Measurements from ENCODE around the gene CEP85L.

The CEP85L gene

GRCh38 chr6:118535176-118535844, 116.1 kb downstream of the CEP85L start:
- DNase-seq, result no peak

GRCh38 chr6:118530942-118531341, 120.4 kb downstream of the CEP85L start:
- DNase-seq, result no peak

GRCh38 chr6:118529756-118530155, 121.6 kb downstream of the CEP85L start:
- DNase-seq, result no peak

DNA sequence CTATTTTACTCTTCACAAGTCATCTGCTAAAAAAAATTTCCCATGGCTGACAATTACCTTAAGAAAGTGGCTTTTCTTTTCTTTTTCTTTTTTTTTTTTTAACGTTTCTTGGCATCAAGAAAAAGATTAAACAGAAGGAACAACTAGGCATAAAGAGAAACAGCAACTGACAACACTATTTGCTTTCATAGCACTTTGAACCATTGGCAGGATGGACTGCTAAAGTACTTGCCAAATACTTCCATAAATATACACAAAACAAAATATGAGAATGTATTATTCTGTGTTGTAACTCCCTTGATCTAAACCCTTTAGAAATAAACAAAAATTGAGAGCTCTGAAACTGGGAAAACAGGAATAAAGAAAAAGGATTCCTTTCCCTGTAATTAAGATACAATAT, 123.3 kb downstream of the CEP85L start:
- no peak for DNase-seq

DNA sequence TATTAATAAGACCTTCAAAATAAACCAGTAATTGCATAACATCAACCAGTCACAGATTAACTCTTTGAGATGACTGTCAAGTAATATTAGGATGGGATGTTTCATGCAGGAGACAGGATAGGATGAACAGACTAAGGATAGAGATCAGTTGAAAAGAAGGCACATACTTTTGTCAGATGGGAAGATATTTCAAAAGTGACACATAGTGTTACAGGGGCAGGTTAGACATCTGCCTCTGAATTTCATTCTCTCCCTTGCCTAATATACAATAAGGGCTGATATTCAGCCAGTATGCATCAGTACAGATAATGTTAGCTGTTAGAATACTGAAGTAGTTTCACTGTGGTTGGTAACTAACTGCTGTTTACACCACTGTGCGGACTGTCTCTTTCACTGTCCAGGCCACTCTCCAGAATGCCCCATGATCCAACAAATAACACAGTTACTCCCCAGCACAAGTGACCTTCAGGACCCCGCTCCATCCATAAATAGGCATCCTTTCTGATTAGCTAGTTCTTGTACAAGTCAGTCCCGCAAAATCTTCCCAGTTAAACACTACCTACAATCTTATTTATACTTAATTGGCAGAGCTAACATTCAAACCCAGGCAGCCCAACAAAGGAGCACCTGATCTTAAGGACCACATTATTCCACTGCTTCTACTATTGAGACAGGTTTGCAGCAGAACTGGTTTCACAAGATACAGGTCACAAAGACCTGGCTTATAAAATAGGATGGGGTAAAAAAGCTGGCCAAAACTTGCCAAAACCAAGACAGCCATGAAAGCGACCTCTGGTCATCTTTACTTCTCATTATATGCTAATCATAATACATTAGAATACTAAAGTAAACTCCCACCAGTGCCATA, 125.2 kb downstream of the CEP85L start:
- no peak for DNase-seq

DNA sequence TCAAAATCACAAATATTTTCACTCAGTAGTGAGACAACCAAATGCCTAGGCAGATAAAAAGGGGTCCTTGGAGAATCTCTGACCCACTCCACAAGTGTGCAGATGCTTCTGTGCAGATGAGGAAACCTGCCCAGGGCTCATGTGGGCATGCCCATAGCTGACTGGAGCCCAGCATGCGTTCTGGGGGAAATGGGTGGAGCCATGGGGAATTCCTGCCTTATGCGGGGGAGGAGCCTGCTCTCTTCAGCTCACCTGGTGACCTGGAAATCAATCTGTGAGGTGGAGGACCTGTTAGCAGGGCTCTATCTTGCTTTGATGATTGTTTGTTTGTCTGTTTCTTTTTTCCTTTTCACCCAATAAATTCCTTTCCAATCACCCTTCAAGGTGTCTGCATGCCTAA, 126.7 kb downstream of the CEP85L start:
- no peak for DNase-seq

- DNase-seq, result no peak
These were observed 128.2 kb downstream of the CEP85L start for GRCh38 chr6:118523216-118523615.

GRCh38 chr6:118522422-118522821, 129.0 kb downstream of the CEP85L start:
- no peak for DNase-seq

DNA sequence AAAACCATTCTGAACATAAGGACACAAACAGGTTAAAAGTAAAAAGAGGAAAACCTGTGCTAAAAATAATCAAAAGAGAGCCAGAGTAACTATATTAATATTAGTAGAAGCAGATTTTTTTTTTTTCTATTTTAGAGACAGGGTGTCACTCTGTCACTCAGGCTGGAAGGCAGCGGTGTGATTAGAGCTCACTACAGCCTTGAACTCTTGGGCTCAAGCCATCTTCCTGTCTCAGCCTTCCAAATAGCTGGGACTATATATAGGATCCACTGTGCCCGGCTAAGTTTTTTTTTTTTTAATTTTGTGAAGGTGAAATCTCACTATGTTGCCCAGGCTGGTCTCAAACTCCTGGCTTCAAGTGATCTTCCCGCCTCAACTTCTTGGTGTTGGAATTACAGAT, 136.7 kb downstream of the CEP85L start:
- DNase-seq, result no peak

DNA sequence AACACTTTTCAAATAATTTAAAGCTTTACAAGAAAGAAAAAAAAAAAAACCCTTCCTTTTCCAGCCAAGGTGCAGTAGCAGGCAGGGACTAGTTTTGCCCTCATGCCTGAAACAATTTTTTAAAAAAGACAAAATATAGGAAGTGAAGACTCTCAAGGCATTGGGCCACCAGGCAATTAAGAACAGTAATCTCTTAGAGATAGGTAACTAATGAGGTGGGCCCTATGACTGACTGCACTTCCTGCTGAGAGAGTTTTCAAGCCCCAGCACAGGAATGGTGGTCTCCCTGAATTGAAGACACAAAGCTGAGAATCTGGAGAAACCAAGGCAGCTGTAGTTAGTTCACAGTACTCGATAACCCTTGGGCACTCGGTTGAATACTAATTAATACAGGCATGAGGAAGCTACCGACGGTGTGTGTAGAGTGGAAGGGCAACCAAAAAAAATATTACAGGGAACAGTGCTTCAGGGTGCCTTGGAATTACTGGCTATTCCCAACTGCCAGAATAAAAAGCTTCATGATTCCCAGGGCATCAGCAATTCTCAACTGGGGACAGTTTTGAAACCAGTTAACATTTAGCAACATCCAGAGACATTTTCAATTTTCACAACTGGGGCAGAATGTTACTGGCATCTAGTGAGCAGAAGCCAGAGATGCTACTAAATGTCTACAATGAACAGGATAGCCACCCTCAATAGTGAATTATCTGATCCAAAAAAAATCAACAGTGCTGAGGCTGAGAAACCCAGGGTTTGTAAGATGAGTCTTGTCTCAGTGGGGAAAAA, 139.3 kb downstream of the CEP85L start:
- DNase-seq, result no peak

- no peak for DNase-seq
These were observed 142.3 kb downstream of the CEP85L start for GRCh38 chr6:118509009-118509617.

GRCh38 chr6:118507636-118508035, 143.8 kb downstream of the CEP85L start:
- no peak for DNase-seq

DNA sequence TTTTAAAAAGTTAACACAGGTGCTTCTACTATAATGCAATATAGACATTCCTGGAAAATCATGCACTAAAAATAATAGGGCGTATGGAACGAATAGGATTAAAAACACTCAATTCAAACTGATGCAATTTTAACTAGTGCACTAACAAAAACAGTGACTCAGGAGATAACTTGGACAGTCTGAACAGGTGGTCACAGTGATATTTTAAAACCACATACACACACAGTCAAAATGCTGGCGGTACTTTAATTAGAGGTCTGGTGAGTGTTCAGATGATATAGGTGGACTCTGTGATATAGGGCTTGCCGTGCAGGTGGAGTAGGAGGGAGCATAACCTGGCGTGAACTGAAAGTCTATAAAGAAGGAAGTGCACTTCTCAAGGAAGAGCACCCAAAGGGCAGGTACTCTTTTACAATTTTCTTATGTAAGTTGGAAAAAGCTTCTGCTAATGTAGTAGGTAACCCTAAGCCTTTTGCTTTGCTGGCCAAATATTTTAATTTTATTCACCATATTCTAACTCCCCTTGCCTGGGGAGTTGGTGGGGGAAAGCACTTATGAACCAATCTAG, 145.2 kb downstream of the CEP85L start:
- DNase-seq, result no peak

- no peak for DNase-seq
These were observed 145.7 kb downstream of the CEP85L start for GRCh38 chr6:118505656-118506055.

DNA sequence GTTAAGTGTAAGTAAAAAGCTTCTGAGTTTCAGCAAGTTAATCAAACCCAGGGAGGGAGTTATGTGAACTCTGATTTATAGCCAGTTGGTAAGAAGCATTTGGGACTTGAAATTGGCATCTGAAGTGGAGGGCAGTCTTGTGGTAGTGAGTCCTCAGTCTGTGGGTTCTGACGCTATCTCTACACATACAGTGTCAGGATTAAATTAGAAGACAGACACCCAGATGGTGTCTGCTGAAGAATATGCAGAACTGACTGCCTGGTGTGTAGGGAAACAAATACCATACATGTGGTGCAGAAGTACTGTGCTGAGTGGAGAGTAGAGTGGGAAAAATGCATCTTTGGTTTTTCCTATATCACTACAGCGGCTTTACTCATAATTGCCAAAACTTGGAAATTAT, 146.8 kb downstream of the CEP85L start:
- no peak for DNase-seq

DNA sequence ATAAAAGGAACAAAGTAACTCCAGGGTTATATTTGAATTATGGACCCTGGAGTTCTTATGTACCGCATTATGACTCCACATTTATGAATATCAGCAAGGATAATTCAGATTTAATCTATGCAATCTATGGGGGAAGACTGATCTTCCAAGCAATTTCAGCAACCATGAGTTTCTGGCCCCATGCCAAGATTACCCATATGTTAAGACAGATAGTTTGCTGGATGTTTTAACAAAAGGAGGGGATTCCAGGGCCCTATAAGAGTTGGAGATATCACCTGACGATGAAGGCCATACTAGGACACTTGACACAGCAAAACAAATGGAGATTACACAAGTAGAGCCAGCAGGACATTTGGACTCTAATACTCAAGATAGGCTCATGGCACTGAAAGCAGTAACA, 149.2 kb downstream of the CEP85L start:
- DNase-seq, result no peak

DNA sequence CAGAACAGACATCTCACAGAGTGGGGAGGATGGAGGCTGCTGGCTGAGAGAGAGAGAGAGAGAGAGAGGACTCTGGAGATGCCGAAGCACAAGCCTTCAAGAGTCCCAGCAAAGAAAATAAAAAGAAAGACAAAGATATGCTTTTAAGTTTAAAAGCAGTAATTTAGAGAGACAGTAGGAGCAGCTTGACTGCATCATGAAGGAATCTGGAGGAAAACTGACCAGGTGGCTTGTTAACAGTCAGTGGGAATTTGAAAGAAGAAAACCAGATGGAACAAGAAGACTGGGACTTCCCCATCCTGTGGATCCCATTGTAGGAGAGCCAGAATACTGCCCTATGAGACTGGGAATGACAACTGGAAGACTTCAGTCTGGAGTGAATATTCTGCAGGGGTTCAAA, 149.6 kb downstream of the CEP85L start:
- no peak for DNase-seq

- no peak for DNase-seq
These were observed 150.3 kb downstream of the CEP85L start for GRCh38 chr6:118501099-118501498.

GRCh38 chr6:118500130-118501015, 151.0 kb downstream of the CEP85L start:
- DNase-seq, result no peak

DNA sequence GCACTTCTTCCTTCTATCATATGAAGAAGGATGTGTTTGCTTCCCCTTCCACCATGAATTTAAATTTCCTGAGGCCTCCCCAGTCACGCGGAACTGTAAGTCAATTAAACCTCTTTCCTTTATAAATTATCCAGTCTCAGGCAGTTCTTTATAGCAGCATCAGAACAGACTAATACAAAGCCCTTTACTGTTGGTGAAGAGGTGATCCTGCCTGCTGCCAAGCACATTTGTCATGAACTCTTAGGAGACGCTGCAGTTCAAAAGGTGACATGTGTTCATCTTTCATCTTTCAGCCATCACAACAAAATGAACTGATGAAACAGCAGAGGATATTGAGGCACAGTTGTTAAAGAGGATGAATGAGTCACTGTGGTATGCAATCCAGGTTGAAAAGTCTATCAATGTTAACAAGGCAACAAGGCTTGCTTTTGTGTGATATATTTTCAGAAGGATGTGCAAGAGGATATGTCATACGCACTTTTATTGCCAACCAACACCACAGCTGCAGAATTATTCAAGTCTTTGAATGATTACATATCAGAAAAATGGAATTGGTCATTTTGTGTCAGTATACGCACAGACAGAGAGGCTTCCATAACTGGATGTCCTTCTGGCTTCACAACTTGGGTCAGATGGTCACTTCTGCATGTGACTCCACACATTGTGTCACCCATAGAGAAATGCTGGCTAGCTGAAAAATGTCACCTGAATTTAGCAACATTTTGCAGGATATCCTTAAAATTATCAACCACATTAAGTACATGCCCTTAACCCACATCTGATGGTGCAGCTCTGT, 155.7 kb downstream of the CEP85L start:
- DNase-seq, result no peak

DNA sequence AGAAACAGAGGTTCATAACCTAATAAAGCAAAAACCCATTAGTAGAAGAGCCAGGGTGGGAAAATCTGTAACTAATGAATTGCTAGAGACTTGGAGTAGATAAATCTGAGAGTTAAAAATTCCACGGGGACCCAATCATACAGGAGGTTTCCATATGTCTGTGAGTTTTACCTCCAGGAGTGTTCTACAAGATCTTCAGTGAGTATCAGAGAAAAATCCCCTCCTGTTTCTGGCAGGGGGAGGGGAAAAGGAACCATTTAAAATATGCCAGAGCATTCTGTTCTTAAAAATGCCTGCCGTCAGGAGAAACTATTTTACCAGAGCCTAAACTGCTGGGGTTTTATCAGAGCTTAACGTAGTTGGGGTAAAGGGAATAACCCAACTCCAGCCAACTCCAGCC, 157.3 kb downstream of the CEP85L start:
- DNase-seq, result no peak
